NCI-H345 treated with DMSO at 0.1 percent for 48 hours (cell line): Measurements from ENCODE around the gene MAP4.
"Not testable (repeated sequence)": the region's sequence is repeated elsewhere in the genome, so short reads cannot be mapped to it uniquely, and the experiment has no call there.

Experiments used
- DNase-seq: peaks from one replicate; lab custom pipeline; 2025; ENCODE audit not compliant: unreplicated experiment; lab: John Stamatoyannopoulos, UW

MAP4 gene, protein sequence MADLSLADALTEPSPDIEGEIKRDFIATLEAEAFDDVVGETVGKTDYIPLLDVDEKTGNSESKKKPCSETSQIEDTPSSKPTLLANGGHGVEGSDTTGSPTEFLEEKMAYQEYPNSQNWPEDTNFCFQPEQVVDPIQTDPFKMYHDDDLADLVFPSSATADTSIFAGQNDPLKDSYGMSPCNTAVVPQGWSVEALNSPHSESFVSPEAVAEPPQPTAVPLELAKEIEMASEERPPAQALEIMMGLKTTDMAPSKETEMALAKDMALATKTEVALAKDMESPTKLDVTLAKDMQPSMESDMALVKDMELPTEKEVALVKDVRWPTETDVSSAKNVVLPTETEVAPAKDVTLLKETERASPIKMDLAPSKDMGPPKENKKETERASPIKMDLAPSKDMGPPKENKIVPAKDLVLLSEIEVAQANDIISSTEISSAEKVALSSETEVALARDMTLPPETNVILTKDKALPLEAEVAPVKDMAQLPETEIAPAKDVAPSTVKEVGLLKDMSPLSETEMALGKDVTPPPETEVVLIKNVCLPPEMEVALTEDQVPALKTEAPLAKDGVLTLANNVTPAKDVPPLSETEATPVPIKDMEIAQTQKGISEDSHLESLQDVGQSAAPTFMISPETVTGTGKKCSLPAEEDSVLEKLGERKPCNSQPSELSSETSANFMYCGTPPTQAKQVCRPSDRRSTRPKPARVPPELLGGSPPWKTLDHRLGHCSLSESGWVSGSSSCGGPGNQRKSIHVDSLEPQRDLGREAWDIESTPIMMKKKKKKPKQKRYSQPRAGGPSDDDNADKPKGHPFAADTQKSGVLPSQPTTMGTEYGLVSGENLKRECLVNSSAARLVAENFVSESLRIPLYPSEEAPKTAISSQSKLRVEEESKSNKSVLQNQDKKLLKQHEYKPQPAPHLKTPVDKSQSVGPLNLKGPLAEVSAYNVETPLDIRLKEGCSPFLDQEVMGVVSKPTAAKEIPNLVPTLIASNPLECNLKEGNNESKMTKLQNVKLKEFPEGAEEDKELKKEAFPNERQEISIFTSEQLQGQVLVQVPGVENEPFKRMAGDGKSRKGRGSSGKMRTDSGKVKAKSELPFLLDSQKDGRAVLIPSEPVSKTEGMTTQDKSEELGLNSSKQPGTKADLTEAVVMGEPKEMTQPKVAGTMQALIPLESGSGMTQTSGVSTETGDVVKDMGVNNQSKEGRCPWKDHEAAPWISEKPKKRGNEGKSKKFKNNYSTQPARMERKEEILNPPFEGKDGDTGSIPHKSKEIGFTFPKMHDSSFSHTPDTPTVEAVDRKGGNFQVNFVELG (N-terminal part only)

DNA sequence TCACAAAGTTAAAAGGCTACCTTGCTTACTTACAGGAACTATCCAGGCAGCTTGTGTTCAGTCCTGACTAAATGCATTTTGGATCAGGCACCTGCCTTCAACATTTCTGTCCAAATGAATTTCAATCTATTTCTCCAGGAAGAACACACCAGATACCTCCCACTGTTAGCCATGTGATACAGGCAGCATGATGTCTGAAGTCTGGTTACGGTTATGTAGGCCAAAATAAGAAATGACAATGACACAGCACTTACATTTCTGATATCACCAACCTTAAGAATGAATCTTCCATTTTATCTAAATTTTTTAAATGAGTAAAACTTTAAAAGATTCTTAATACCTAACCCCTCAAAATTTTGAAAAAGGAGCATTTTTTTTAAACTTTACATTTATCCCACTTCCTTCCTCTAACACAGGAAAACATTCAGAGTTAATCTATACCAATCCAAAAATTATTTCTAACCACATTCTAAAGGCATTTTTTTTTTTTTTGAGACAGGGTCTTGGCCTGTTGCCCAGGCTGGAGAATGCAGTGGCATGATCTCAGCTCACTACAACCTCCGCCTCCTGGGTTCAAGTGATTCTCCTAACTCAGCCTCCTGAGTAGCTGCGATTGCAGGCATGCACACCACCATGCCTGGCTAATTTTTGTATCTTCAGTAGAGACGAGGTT is at the start of gene MAP4:
TSS of gene MAP4 (minus strand) at position 116 of the 673 bp plus-strand sequence. CDS start 17,556 bp downstream, outside the sequence.
- DNase-seq: no peak

DNA sequence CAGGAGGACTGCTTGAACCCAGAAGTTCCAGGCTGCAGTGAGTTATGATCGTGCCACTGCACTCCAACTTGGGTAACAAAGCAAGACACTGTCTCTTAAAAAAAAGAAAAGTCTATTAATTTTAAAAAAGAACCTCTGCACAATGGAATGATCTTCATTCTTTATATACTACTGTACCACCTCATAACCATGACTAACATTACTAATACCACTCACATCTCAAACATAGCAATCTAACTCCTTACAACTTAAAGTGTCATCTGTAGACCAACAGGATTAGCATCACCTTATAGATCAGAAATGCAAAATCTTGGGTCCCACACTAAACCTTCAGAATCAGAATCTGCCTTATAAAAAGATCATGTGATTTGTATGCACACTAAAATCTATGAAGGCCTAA is 48.8 kb upstream of the MAP4 start:
- no peak for DNase-seq

DNA sequence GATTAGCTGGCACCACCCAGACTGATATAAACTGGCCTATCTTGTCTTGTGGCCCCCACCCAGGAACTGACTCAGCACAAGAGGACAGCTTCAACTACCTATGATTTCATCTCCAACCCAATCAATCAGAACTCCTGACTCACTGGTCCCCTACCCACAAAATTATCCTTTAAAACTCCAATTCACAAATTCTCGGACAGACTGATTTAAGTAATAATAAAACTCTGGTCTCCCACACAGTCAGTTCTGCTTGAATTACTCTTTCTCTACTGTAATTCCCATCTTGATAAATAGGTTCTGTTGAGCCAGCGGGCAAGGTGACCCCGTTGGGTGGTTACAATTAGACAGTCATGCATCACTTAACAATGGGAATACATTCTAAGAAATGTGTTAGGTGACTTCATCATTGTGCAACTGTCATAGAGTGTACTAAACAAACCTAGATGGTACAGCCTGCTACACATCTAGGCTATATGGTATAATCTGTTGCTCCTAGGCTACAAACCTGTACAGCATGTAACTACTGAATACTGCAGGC is 48.1 kb upstream of the MAP4 start:
- no peak for DNase-seq

DNA sequence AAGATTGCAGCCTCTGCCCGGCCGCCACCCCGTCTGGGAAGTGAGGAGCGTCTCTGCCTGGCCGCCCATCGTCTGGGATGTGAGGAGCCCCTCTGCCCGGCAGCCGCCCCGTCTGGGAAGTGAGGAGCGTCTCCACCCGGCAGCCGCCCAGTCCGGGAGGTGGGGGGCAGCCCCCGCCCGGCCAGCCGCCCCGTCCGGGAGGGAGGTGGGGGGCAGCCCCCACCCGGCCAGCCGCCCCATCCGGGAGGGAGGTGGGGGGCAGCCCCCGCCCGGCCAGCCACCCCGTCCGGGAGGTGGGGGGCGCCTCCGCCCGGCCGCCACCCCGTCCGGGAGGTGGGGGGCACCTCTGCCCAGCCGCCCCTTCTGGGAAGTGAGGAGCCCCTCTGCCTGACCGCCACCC is 45.4 kb upstream of the MAP4 start:
- not testable (repeated sequence) for DNase-seq

DNA sequence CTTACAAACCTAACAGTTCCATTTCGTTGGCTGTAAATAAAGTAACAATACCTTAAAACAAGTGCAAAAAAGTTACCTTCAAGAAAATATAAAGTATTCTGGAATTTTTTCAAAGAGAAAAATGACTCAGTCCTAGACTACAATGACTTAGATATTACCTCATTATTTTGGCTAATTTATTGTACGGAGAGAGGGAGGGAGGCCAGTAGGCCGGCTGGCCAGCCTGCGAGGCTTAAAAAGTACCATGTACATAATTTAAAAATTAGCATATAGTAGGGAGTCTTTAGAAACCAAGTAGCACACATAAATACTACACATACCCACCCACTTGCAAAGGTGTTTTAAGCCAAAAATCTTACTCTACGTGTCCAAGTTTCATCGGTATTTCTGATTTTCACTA is 41.9 kb upstream of the MAP4 start:
- no peak for DNase-seq

DNA sequence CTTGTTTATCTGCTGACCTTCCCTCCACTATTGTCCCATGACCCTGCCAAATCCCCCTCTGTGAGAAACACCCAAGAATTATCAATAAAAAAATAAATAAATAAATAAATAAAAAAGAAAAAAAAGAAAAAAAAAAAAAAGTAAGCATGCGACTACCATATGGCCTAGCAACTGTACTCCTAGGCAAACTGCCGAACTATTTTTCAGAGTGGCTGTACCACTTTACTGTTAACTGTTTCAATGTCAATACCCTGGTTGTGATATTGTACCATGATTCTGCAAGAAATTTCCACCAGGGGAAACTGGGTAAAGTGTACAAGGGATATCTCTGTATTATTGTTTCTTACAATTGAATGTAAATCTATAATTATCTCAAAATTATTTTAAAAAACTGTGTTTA is 41.3 kb upstream of the MAP4 start:
- DNase-seq: no peak

DNA sequence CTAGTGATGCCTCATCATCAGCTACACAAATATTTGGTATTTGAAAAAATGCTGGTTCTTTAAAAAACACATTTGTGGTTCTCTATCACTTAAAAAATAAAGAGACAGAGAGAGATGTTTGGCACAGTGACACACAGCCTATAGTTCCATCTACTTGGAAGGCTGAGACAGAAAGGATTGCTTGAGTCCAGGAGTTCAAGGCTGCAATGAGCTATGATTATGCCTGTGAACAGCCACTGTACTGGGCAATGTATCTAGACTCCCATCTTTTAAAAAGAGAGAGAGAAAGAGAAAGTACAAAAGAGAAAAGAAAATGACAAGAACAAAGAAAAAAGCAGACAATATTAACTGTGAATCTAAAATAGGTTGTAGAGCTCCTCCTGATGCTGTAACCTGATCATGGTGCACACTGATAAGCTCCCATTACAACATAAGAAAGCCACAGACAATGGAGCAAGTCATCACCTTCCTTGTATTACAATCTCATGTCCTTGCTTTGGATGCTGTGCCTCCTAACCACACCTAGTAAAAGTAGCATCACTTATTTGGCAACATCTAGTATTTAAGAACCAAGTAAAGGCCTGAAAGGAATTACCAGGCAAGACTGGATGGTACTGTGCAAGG is 31.7 kb upstream of the MAP4 start:
- DNase-seq: no peak

DNA sequence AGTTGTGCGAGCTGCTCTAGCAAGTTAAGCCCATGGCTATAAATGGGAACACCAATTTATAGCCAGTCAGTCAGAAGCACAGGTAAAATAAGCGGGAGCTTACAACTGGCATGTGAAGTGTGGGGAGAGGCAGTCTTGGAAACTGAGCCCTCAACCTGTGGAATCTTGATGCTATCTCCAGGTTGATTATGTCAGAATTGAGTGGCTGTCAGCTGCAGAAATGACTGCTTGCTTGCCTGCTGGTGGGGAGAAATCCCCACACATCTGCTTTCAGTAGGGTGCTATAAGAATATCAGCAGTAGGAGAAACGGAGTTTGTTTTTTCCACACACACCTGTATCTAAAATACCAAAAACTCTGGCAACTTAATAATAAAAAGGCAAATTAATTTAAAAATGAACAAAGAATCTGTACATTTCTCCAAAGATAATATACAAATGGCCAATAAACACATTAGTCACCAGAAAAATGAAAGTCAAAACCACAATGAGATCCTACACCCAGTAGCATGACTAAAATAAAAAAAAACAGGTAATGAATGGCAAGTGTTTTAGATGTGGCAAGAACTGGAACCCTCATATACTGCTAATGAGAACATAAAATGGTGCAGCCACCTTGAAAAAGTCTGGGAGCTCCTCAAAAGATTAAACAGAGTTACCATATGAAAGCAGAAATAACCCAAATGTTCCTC is 26.0 kb upstream of the MAP4 start:
- DNase-seq: no peak

DNA sequence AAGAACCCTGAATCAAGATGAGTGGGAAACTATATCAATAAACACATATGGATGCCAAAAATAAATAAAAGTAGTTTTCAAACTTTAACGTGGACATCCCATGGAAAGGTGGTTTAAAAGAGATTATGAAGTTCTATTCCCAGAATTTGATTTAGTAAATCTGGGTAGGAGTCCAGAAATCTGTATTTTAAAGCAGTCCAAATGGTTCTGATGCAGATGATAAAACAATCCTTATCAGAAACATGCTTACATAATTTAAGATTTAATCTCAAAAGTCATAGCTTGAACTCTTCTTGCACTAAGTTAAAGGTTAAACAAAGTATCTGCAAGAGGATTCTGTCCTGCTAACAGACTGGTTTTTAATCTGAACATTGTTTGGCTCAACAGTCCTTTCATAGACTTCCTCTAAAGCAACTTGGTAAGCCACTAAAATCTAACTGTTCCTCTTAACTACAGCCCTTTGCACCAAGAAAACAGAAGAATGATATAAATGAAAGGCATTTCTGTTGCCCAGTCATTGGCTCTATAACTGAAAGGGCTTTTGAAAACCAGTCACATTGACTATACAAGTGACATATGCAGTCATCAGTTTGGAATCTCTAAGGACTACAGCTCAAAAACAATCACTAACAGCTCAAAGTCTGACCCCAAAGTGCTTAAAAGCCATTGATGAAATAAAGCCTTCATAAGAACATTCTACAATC is 23.4 kb upstream of the MAP4 start:
- DNase-seq: no peak

DNA sequence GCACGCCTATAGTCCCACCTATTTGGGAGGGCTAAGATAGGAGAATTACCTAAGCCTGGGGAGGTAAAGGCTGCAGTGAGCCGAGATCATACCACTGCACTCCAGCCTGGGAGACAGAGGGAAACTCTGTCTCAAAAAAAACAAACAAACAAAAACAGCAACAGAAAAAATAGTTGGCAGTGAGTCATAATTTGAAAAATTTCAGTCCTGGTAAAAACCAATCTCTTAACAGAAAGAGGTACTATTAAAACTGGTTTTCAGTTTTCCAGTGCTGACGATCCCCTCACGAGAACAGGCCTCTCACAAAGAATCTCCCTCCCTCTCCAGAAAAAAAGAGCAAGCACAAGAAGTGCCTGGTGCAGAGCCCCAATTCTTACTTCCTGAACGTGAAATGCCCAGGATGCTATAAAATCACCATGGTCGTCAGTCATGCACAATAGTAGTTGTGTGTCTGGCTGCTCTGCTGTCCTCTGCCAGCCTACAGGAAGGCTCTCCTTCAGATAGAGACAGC is 22.8 kb upstream of the MAP4 start:
- DNase-seq: no peak

DNA sequence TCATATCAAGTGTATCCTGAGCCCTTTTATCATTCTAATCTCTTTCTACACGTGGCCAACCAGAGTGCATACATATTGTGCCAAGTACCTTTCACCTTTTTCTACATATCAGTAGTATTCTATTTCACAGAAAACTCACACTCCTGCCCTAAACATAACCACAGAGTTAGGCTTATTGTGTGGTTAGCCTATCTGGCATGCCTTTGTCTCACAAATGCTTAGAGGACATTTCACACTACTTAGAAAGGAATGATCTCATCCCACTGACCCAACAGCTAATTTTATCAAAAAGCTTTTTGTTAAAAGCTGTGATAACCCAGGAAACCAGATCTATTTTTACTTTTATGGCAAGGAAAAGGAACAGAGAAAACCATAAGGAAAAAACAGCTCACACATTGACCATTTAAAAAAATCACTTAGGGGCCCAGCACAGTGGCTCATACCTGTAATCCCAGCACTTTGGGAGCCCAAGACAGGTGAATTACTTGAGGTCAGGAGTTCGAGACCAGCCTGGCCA is 17.8 kb upstream of the MAP4 start:
- DNase-seq: no peak

DNA sequence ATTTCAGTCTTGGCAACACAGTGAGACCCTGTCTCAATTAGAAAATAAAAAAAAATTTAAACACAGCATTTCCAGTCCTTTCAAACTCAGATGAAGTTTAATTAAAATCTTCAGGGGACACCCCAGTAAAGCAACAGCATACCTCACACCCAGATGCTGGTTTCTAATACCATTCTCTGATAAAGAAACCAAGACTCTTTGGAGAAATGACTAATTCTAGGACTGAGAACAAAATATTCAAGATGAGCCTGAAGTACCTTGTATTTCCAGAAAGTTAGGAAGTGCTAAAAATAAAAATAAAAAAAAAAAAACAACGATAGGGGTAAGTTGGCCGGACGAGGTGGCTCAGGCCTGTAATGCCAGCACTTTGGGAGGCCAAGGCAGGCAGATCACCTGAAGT is 14.0 kb upstream of the MAP4 start:
- DNase-seq: no peak

DNA sequence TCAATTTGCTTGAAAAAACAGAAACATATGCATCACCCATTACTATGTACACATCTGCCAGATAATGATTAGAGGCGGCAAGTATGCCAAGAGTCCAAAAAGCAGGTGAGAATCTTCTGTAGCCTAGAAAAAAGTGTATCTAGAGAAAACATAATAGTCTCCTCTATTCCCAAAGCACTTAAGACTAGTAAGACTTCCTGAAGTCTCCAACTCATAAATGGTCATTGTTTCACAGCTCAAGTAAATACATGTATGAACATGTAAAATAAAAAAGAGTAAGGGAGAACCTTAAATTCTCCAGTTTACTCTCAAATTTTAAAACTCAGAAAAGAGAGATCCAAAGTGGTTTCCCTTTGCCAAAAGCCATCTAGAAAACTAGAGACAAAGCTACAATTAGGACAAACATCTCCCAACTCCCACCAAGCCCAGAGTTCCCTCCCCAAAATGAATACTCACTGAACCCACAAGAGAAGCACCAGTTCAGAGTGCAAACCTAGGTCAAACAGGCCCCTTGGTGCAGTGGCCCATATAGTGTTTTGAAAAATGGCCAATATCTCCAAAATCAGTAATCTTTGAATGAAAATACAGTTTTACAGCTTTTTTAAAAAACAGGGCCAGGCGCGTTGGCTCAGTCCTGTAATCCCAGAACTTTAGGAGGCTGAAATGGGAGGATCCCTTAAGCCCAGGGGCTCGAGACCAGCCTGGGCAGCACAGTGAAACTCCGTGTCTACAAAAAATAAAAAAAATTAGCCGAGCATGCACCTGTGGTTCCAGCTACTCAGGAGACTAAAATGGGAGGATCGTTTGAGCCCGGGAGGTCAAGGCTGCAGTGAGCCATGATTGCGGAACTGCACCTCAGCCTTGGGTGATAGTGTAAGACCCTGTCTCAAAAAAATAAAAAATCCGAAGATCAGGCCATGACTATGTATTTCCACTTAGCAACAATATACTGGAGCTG is 11.0 kb upstream of the MAP4 start:
- DNase-seq: no peak

DNA sequence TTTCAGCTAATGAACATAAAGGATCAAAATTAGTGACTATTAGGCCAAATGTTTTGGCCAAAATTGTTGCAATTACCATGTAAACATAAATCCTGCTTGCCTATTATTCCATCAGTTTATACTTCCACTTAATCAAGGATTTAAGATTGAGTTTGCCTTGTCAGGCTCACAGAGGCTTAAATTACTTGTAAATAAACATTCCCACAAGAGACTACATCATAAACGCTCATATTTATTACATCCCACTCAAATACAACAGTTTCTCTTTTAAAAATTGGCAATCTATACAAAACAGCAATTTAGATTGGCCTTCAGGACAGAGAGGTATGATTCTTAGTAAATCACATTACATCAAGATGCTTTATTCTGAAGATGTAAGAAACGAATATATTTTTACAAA is 9.9 kb upstream of the MAP4 start:
- no peak for DNase-seq

DNA sequence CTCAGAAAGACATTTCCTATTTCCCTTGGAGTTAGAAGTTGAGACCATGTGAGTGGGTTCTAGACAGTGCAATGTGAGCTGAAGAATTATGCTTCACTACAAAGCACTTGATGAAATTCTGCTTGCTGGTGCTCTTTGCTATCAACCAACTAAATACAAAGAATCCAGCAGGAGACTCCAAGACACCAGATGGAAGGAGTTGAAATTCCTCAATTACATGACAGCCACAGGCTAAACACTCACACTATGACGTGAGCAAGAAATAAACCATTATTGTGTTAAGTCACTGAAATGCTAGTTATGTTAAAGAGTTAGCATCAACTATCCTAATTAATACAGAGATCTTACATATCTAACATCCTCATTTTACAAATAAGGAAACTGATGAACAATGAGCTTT is 8.2 kb upstream of the MAP4 start:
- no peak for DNase-seq

DNA sequence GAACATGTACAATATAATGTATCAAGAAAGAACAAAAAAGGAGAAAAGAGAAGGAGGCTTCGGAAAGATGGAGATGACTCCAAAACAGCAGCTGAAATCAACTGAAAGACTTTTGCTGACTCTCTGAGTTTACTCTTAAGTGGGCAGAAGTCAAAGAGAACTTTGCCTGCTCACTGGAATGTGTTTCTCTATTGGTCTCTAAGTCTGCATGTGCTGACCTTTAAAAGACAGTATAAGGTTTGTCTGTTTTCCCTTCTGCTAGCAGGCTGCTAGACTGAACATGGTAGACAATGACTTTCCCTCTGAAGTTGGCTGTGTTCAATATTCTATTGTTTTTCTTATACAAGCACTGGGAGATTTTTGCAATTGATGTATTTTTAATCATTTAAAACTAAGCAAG is 7.2 kb upstream of the MAP4 start:
- DNase-seq: no peak

DNA sequence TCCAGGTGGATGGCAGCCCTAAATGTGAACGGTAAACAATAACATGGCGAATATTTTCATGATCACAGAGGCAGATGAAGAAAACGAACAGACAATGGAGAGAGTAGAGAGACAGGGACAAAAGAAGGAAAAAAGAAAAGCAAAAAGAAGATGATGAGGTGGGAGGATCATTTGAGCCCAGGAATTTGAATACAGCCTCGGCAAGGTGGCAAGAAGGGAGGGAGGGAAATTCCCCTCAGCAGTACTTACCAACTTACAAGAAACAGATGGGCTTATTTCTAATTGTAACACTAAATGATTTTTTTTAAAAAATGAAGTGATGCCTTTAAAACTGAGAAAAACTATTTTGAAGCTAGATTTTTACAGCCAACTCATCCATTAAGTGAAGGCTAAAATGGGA is 6.0 kb upstream of the MAP4 start:
- no peak for DNase-seq
